Bronchial epithelial cell (primary cell): ENCODE data around the gene ACTR5. TPM values are rescaled to one million over a fixed set of nuclear protein-coding genes. Genes with fewer than 3 reads are reported as not detected.

Experiments used
- DNase-seq: peaks from one replicate; pipeline ENCODE4 v3.0.0-alpha.2; 2010; ENCODE audit warnings: low read depth
- FAIRE-seq: peaks from 2 replicates; lab custom pipeline; 2011; peaks lifted over from hg19 to GRCh38; lab: Jason Lieb, UNC
- H3K27me3 ChIP-seq: 2 replicates; pipeline ENCODE4 v1.5.1; 2011; ENCODE audit warnings: low read length; ENCODE audit not compliant: control insufficient read depth, insufficient read depth
- H3K36me3 ChIP-seq: 2 replicates; pipeline ENCODE4 v1.5.1; 2011; ENCODE audit warnings: low read length; ENCODE audit not compliant: control insufficient read depth, insufficient read depth
- H3K4me3 ChIP-seq: 2 replicates; pipeline ENCODE4 v1.5.1; 2011; ENCODE audit warnings: mild to moderate bottlenecking, low read depth, low read length, control low read depth
- CTCF ChIP-seq: IDR thresholded peaks from 2 replicates; pipeline ENCODE4 v1.5.1; 2011; ENCODE audit warnings: mild to moderate bottlenecking, moderate library complexity, low read length, control low read depth, inconsistent platforms; ENCODE audit not compliant: insufficient read depth, severe bottlenecking
- total RNA-seq: library from RNA; depleted of rRNA; stranded (reverse); fragments of >200 nt; gene quantifications from 2 replicates; pipeline ENCODE4 v1.2.1, GENCODE V29; 2014

Gene ACTR5
- total RNA-seq, 1 donor from 2014 or later: 20.3 TPM

DNA sequence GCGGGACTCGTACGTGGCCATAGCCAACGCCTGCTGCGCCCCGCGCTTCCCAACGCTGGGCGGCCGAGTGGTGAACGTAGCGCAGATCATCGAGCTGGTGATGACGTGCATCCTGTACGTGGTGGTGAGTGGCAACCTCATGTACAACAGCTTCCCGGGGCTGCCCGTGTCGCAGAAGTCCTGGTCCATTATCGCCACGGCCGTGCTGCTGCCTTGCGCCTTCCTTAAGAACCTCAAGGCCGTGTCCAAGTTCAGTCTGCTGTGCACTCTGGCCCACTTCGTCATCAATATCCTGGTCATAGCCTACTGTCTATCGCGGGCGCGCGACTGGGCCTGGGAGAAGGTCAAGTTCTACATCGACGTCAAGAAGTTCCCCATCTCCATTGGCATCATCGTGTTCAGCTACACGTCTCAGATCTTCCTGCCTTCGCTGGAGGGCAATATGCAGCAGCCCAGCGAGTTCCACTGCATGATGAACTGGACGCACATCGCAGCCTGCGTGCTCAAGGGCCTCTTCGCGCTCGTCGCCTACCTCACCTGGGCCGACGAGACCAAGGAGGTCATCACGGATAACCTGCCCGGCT lies 20.6 kb upstream of the ACTR5 start:
- H3K27me3 ChIP-seq: peaks cover 78% of the 10 kb centered on the region
- FAIRE-seq (no peak), DNase-seq (no peak)
- no peak for TF ChIP-seq CTCF
- no peak overlapping the region for H3K4me3 ChIP-seq
- H3K36me3 ChIP-seq: no peaks in the 10 kb centered on the region

- Histone ChIP-seq H3K36me3 (no peaks in the 10 kb centered on the region), H3K27me3 (peaks cover 75% of the 10 kb centered on the region), H3K4me3 (no peak overlapping the region)
- TF ChIP-seq CTCF: no peak
- FAIRE-seq: no peak
- no peak for DNase-seq
These were observed 20.0 kb upstream of the ACTR5 start for GRCh38 chr20:38728191-38728781.

GRCh38 chr20:38728911-38729642 lies 19.2 kb upstream of the ACTR5 start:
- FAIRE-seq: no peak

GRCh38 chr20:38729767-38730166 lies 18.5 kb upstream of the ACTR5 start:
- TF ChIP-seq CTCF: no peak
- Histone ChIP-seq H3K4me3 (no peak overlapping the region), H3K36me3 (no peaks in the 10 kb centered on the region), H3K27me3 (peaks cover 71% of the 10 kb centered on the region)
- DNase-seq (no peak), FAIRE-seq (peak; percentile 7)

More at GRCh38 chr20:38728911-38729642, 19.2 kb upstream of the ACTR5 start:
- TF ChIP-seq CTCF: no peak
- H3K36me3 ChIP-seq: no peaks in the 10 kb centered on the region
- DNase-seq: no peak
- peaks cover 75% of the 10 kb centered on the region for H3K27me3 ChIP-seq
- no peak overlapping the region for H3K4me3 ChIP-seq

DNA sequence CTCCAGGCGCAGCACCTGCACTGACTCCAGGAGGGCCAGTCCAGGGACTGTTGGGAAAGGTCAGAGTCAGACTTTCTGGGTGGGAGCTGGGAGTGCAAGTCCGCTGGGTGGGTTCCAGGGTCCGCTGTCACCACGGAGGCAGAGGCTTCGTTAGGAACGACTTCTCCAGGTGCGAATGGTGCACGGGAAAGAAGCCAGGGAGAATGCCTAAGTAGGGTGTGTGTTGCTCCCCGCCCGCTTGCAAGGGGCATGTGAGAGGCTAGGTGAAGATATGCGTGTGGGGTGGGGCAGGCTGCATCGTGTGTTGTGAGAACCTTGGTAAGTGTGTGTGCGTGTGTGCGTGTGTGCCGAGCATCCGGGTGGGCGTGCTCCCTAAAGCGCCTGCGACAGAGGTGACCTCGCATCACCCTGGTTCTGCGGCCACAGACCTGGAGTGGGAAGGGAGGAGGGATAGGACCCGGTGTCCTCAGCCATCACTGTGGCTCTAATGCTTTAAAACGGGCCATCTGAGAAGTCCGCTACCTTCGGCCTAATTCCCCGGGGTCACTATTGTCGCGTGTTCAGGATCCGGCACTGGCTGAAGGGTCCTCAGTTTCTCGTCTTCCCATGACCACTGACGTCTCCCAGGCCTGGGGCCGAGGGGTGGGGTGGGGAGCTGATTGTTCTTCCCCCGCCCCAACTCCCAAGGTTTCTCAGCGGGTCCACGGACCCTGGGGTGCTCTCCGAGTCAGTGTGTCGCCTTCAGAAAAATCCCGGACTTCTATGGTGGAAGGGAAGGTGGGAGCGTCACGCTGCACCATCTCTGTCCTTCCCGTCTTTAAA lies 17.9 kb upstream of the ACTR5 start:
- DNase-seq: no peak
- Histone ChIP-seq H3K36me3 (no peaks in the 10 kb centered on the region), H3K4me3 (no peak overlapping the region), H3K27me3 (peaks cover 65% of the 10 kb centered on the region)
- no peak for TF ChIP-seq CTCF
- no peak for FAIRE-seq
